Stimulated activated naive CD4-positive, alpha-beta T cell treated with Interleukin-2 at 50 U/mL for 16 hours (primary cell): ENCODE data around the gene PHKG2.
"Not testable (repeated sequence)": the region's sequence is repeated elsewhere in the genome, so short reads cannot be mapped to it uniquely, and the experiment has no call there.

ENCODE experiments used
- DNase-seq: peaks from one replicate; lab custom pipeline; 2025; lab: John Stamatoyannopoulos, UW

Gene PHKG2

DNA sequence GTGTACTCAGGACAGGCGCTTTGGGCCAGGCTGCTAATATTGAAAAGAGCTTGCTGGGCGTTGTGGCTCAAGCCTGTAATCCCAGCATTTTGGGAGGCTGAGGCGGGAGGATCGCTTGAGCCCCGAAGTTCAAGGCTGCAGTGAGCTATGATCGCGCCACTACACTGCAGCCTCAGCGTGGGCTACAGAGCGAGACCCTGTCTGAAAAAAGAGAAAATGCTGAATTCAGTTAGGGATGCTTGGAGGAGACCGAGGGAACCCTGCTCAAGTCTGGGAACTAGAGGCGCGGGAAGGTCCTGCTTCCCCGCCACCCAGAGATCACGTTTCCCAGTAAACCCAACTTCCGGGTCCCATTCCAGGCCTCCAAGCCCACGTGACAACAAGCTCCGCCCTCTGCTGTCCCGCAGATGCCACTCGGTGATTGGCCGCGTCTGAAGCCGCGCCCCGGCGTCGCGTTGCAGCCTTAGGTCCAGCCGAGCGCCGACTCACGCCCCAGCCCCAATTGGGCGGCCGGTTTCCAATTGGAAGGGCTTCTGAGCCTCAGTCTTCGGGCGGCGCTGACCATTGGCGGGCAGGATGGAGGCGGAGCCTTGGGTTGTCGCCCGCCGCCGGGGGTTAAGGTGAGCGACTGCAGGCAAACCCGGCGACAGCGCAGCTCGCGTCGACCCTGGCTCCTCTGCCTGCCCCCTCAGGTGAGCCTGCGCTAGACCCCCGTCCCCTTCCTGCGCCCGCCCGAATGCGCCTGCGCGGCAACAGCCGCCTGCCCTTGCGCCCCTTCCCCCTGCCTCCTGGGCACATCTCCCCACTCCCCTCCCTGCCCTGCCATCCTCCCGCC, at the start of gene PHKG2:
PHKG2 (plus strand) TSS at position 627 of the 835 bp plus-strand sequence. CDS start 396 bp downstream, outside the sequence.
- DNase-seq, result peak; percentile 97

DNA sequence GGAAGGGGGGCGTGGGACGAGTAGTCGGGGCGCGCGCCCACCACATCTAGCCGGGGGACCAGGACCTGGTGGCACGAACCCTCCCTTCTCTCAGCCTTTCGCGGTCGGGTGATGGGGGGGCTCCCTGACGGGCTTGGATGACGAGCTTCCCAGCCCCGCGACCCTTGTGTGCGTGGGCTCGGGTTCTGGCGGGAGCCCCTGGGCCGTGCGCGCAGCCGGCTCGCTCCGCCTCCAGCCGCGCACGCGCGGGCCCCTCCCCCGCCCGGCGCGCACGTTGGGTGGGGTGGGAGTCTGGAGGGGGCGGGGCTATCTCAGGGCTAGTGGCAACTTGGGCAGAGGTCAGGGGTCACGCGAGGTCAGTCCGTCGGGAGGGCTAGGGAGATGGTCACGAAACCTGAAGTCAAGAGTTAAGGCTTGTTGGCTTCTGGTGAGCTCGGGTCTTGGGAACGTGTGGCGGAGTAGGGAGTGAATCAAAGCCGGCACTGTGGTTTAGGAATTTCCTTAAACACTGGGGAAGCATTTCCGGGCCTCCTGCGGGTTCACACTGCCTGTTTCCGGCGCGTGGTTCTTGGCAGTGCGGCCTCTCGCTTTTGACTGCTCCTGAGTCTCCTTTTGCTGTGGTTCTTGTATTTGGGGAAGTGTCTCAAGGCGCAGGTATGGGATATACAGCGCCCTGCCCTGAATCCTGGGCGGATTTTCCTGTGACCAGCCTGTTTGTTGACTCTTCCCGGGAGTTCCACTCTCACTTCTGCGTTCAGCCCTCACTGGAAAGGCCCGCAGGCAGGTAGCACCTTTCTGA, 49.2 kb upstream of the PHKG2 start, which contains the start of gene SRCAP:
SRCAP (plus strand) TSS at position 356 of the 799 bp plus-strand sequence. CDS start 1,654 bp downstream, outside the sequence.
- peak; percentile 79 for DNase-seq

DNA sequence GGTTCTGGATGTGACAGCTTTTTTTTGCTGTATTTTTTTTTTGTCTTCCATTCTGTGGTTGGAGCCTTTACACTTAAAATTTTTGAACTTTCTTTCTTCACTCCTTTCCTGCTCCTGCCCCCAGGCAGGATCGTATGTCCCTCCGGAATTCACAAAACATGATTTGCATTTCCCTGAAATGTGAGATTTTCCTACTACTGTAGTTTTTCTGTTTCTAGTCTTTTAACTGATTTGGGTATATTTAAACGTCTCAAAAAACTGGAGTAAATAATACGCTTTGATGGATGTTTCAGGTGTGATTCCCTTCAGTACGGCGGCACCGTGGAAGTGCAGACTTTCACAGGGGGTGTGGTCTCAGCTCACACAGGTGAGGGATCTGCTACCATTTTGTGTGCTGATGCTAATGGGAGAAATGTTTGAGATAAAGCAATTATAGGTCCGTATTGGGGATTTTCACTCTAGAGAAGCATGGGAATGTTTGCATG, 48.6 kb upstream of the PHKG2 start:
- no peak for DNase-seq

- DNase-seq, result no peak
These were observed 47.7 kb upstream of the PHKG2 start for GRCh38 chr16:30700491-30700890.

DNA sequence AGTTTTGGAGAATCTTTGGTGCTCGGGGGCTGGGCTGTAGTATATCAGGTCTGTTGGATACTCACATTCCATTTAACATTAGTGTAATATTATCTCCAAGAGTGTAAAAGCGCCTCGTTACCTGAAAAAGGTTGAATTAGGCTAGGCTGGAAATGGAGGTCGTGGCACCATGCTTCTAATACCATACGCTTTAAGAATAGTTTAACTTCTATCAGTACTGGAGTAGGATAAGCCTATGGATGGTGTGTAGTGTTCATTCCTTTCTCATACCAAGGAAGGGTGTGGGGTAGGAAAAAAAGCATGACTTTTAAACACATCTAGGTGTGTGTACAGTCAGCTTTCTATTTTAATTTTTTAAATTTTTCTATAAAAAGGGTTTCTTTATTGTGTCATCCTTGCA, 47.3 kb upstream of the PHKG2 start:
- no peak for DNase-seq

DNA sequence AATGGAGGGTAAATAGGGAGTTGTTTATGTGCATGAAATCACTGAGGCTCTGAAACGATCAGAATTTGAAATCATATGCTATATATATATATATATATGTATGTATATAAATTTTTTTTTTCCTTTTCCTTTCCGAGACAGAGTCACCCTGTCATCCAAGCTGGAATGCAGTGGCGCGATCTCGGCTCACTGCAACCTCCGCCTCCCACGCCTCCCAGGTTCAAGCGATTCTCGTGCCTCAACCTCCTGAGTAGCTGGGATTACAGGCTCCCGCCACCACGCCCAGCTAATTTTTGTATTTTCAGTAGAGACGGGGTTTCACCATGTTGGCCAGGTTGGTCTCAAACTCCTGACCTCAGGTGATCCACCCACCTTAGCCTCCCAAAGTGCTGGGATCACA, 45.2 kb upstream of the PHKG2 start:
- not testable (repeated sequence) for DNase-seq

- no peak for DNase-seq
These were observed 44.3 kb upstream of the PHKG2 start for GRCh38 chr16:30703971-30704370.

DNA sequence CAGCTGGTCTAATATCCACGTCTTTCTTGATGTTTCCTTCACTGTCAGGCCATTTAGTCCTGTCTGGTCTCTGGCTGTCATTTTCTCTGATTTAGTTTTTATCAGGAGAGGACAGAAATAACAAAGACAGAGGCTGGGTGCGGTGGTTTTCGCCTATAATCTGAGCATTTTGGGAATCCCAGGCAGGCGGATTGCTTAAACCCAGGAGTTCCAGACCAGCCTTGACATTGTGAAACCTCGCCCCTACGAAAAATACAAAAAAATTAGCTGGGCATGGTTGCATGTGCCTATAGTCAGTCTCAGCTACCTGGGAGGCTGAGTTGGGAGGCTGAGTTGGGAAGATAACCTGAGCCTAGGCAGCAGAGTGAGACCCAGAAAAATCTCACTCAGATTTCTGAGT, 42.2 kb upstream of the PHKG2 start:
- DNase-seq, result no peak

DNA sequence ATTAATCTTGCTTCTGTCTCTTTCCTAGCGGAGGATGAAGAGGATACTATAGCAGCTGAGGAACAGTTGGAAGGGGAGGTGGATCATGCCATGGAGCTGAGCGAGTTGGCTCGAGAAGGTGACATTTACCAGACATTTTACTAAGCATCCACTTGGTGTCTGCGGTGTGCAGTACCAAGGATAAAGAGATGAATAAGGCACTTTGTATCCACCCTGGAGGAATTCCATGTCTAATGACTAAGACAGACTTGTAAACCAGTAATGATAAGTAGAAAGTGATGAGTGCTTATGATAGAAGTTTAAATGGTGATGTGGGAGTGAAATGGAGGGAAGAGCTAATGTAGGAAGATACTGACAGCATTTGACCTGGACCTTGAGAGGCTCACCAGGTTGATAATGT, 37.3 kb upstream of the PHKG2 start:
- no peak for DNase-seq

DNA sequence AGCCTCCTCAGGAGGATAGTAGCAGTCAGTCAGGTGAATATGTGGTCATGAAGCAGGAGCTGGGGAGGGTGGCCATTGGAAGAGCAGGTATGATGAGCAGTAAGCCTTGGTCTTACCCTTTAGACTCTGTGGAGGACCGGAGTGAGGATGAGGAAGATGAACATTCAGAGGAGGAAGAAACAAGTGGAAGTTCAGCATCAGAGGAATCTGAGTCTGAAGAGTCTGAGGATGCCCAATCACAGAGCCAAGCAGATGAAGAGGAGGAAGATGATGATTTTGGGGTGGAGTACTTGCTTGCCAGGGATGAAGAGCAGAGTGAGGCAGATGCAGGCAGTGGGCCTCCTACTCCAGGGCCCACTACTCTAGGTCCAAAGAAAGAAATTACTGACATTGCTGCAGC, 36.5 kb upstream of the PHKG2 start:
- no peak for DNase-seq

DNA sequence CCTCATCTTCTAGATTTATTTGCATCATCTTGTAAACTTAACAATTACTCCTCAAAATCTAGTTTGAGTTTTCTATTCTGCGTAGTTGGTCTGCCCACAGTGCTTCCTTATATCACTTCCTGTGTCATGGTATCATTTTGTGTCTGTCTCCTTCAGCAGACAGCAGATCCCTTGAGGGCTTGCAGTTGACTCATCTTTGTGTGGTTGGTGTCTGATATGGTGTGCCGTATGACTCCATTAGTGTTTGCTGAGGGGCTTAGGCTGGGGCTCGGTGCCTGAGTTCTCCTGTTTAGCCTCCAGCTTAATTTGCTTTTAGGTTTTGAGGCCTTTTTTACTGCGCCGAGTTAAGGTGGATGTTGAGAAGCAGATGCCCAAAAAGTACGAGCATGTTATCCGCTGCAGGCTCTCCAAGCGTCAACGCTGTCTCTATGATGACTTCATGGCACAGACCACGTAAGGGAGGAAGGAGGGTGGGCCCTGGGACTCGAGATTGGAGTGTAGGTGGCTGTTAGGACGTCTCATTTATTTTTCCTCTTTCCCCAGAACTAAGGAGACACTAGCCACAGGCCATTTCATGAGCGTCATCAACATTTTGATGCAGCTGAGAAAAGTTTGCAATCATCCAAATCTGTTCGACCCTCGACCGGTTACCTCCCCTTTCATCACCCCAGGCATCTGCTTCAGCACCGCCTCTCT, 32.3 kb upstream of the PHKG2 start:
- peak; percentile 25 for DNase-seq

- DNase-seq, result no peak
These were observed 28.1 kb upstream of the PHKG2 start for GRCh38 chr16:30720086-30720485.

DNA sequence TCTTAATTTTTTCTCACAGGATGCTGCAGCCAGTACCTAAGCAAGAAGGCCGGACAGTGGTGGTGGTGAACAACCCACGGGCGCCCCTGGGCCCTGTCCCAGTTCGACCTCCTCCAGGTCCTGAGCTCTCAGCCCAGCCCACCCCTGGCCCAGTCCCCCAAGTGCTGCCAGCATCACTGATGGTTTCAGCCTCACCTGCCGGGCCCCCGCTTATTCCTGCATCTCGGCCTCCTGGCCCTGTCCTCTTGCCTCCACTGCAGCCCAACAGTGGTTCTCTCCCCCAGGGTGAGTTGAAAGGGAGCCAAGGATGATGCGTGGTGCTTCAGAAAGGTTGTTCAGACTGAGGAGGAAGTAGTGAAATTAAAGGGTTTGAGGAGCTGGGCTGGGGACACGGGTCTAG, 27.5 kb upstream of the PHKG2 start:
- DNase-seq, result no peak

DNA sequence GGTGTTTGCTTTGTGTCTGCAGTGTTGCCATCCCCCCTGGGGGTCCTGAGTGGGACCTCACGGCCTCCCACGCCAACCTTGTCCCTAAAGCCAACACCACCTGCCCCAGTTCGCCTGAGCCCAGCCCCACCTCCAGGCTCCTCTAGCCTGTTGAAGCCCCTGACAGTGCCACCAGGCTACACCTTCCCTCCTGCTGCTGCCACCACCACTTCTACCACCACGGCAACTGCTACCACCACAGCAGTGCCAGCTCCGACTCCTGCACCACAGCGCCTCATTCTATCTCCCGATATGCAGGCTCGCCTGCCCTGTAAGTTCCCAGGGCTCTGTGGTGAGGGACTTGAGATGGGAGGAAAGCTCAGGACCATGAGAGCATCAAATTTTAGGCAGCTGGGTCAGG, 27.1 kb upstream of the PHKG2 start:
- DNase-seq, result no peak

DNA sequence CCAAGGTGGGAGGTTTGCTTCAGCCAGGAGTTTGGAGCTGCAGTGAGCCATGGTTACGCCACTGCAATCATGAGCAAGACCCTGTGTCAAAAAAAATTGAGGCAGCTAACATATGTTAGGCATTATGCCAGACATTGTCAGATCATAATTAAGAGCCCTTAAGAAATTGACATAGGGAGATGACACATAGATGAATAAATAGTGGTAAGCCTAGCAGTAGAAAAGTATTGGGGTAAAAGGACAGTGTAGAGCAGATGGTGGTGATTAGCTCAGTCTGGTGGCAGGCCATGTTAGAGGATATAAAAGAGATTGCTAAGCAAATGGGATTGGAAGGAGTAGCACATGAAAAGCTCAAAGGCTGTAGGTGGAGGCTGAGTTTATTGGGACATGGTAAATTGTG, 26.6 kb upstream of the PHKG2 start:
- no peak for DNase-seq

DNA sequence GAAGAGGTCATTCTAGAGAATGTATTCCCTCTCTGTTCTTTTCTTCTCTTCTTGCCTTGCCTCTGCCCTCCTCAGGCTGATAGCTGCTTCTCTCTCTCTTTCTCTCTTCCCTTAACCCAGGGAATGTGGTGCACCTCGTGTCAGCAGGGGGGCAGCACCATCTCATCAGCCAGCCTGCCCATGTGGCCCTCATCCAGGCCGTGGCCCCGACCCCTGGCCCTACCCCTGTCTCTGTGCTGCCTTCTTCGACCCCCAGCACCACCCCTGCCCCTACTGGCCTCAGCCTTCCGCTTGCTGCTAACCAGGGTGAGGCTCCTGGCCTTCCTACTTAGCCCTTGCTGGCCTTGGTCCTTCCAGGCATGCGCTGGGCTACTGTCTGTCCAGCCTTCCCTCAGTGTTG, 25.8 kb upstream of the PHKG2 start:
- DNase-seq, result no peak

DNA sequence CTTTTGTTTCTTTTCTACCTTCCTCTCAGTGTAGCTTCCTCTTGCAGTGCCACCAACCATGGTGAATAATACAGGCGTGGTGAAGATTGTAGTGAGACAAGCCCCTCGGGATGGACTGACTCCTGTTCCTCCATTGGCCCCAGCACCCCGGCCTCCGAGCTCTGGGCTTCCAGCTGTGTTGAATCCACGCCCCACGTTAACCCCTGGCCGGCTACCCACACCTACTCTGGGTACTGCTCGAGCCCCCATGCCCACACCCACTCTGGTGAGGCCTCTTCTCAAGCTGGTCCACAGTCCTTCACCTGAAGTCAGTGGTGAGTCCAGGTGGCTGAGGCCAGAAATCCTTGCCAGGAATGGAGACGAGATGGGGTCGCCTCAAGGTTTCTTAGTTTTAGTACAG, 25.3 kb upstream of the PHKG2 start:
- no peak for DNase-seq

- no peak for DNase-seq
These were observed 24.4 kb upstream of the PHKG2 start for GRCh38 chr16:30723725-30724355.

GRCh38 chr16:30724641-30725417, 23.4 kb upstream of the PHKG2 start:
- no peak for DNase-seq

GRCh38 chr16:30725418-30725792, 22.8 kb upstream of the PHKG2 start:
- DNase-seq, result no peak

DNA sequence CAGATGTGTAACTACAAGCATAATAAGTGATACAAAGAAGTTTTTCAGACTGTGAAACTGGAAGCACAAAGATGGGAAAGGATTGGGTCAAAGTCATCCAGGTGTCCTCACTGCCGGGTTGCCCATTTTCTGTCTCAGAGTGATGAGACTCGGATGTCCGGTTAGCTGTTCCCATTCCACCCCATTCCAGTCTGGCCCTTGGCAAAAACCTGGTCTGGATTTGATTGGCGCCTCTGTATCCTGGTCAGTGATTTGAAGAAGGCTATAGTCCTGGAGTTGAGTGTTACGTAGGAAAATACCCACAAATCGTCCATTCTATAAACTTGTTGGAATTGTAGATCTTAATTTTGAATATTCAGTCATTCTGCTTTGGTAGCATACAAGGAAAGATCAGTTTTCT, 19.9 kb upstream of the PHKG2 start:
- no peak for DNase-seq
